T-helper 2 cell treated with Interferon-gamma antibody and Interleukin-4, amounts not matched to agents 100 ng/mL and 5 ng/mL, for 36 hours (primary cell): ENCODE measurements around the gene SAPCD1. TPM values are rescaled to one million over a fixed set of nuclear protein-coding genes. Genes with fewer than 3 reads are reported as not detected.

Experiments used
- intact Hi-C: fragments of 100-400 bp; cut with micrococcal nuclease; formaldehyde crosslinking; loops from one replicate; pipeline ENCODE4 v1.15.1; 2023
- total RNA-seq: library from RNA; stranded (reverse); gene quantifications from 2 replicates; pipeline ENCODE4 v1.2.3, GENCODE V29; 2022

Gene SAPCD1
- 16.6 and 20.2 TPM in 2 replicates for total RNA-seq

- intact Hi-C loops = no loop called here
These were observed at the start of gene SAPCD1 for GRCh38 chr6:31762356-31762755. Gene SAPCD1 (plus strand): TSS chr6:31762656. CDS start chr6:31763055, 399 bp downstream.

GRCh38 chr6:31713465-31713864 lies 49.0 kb upstream of the SAPCD1 start:
- intact Hi-C loops = no loop called here

- intact Hi-C loops = no loop called here
These were observed 48.3 kb upstream of the SAPCD1 start for GRCh38 chr6:31713991-31714684.

GRCh38 chr6:31715022-31715958 lies 47.2 kb upstream of the SAPCD1 start, which contains the start of gene LY6G6D:
Gene LY6G6D (plus strand): TSS chr6:31715348. CDS start chr6:31715356, 8 bp downstream.
- intact Hi-C loops = no loop called here

- intact Hi-C loops = no loop called here
These were observed 44.8 kb upstream of the SAPCD1 start for GRCh38 chr6:31717499-31718222.

- intact Hi-C loops = no loop called here
These were observed 44.2 kb upstream of the SAPCD1 start for GRCh38 chr6:31718265-31718664.

- intact Hi-C loops = no loop called here
These were observed 43.5 kb upstream of the SAPCD1 start for GRCh38 chr6:31719001-31719400.

GRCh38 chr6:31720196-31720770 lies 42.2 kb upstream of the SAPCD1 start:
- intact Hi-C loops = no loop called here

GRCh38 chr6:31721351-31722020 lies 41.0 kb upstream of the SAPCD1 start, which contains the start of gene LY6G6C:
Gene LY6G6C (minus strand): TSS chr6:31721746. CDS start chr6:31721679, 67 bp downstream.
- intact Hi-C loops = no loop called here

- intact Hi-C loops = no loop called here
These were observed 40.3 kb upstream of the SAPCD1 start for GRCh38 chr6:31722173-31722572.

GRCh38 chr6:31723245-31723979 lies 39.0 kb upstream of the SAPCD1 start, which contains the start of gene MPIG6B:
Gene MPIG6B (plus strand): TSS chr6:31723373. CDS start chr6:31723384, 11 bp downstream.
- intact Hi-C loops = no loop called here

GRCh38 chr6:31723980-31724691 lies 38.3 kb upstream of the SAPCD1 start:
- intact Hi-C loops = no loop called here

- intact Hi-C loops = no loop called here
These were observed 36.7 kb upstream of the SAPCD1 start for GRCh38 chr6:31725502-31726350.

GRCh38 chr6:31727034-31727716 lies 35.3 kb upstream of the SAPCD1 start:
- intact Hi-C loops = no loop called here

- intact Hi-C loops = loop anchor here (2.0 kb wide), 3 partner anchors 41 to 103 kb away; partner anchors contain the start of gene LY6G5C
These were observed 34.5 kb upstream of the SAPCD1 start for GRCh38 chr6:31727717-31728671.
